Lung (tissue), 12 donors: ENCODE data around the gene COL6A2. TPM values are rescaled to one million over a fixed set of nuclear protein-coding genes. Genes with fewer than 3 reads are reported as not detected.
A peak's percentile ranks its signal among the peaks of the same experiment; 100 is the strongest.

Source experiments
- ATAC-seq: fragments of 200-7000 bp; cut with Tn5 transposase; one replicate; pipeline ENCODE4 v1.9.1; 2020; ENCODE audit warnings: moderate number of reproducible peaks; ENCODE audit not compliant: insufficient read depth, low FRiP score
- DNase-seq, 3 donors: peaks; one replicate each; pipeline ENCODE4 v3.0.0-alpha.2; 2013 to 2017
- H3K27ac ChIP-seq, 2 donors: one replicate each; pipeline ENCODE4 v1.5.1; 2013; ENCODE audit warnings: mild to moderate bottlenecking in 2 of 2, moderate library complexity in 2 of 2, control low read depth in 1 of 2, inconsistent platforms in 1 of 2, low read depth in 1 of 2, low read length in 1 of 2
- H3K27me3 ChIP-seq, 3 donors: one replicate each; pipeline ENCODE4 v1.5.1; 2013; ENCODE audit warnings: low read length in 2 of 3; ENCODE audit not compliant: control insufficient read depth in 3 of 3, insufficient read depth in 3 of 3
- H3K36me3 ChIP-seq, 4 donors: one replicate each; pipeline ENCODE4 v1.5.1; 2013; ENCODE audit warnings: low read length in 4 of 4, mild to moderate bottlenecking in 1 of 4, moderate library complexity in 1 of 4; ENCODE audit not compliant: control insufficient read depth in 4 of 4, insufficient read depth in 4 of 4
- H3K4me1 ChIP-seq, 5 donors: one replicate each; pipeline ENCODE4 v1.5.1; 2013; ENCODE audit warnings: low read length in 5 of 5, mild to moderate bottlenecking in 2 of 5, moderate library complexity in 1 of 5; ENCODE audit not compliant: control insufficient read depth in 5 of 5, insufficient read depth in 5 of 5
- H3K4me3 ChIP-seq: one replicate; pipeline ENCODE4 v1.5.1; 2013; ENCODE audit warnings: mild to moderate bottlenecking, control low read depth, moderate library complexity
- H3K9ac ChIP-seq, 2 donors: one replicate each; pipeline ENCODE4 v1.5.1; 2013; ENCODE audit warnings: low read length in 2 of 2, control low read depth in 1 of 2; ENCODE audit not compliant: insufficient read depth in 1 of 2
- H3K9me3 ChIP-seq, 4 donors: one replicate each; pipeline ENCODE4 v1.5.1; 2013; ENCODE audit warnings: low read length in 3 of 4, mild to moderate bottlenecking in 1 of 4, moderate library complexity in 1 of 4; ENCODE audit not compliant: control insufficient read depth in 4 of 4, insufficient read depth in 3 of 4
- CTCF ChIP-seq: IDR thresholded peaks from 2 replicates; pipeline ENCODE4 v1.5.1; 2012; ENCODE audit warnings: mild to moderate bottlenecking; ENCODE audit errors: control extremely low read depth, extremely low read depth
- WGBS, 2 donors: extraction: QIAGEN DNeasy Blood & Tissue Kit; methylation state at CpG; one replicate each; pipeline ENCODE4 v1.1.7; 2013; 5-methylcytosine and 5-hydroxymethylcytosine counted together
- polyA plus RNA-seq, 2 donors: library from polyadenylated mRNA; stranded (reverse); fragments of 200-250 nt; gene quantifications; one replicate each; pipeline ENCODE4 v1.2.1, GENCODE V29; 2013
- total RNA-seq, 2 donors: library from RNA; depleted of rRNA in 1 of 2; stranded (reverse); fragments of >200 nt in 1 of 2; gene quantifications; one replicate each; pipeline ENCODE4 v1.2.1, GENCODE V29; 2014 to 2021
- donor health status: control.
- donor health status: control.
- donor health status: Bipolar disorder and iron deficiency.
- donor health status: healthy.
- donor health status: DM: yes; HTN: yes; CAD: no.

The COL6A2 gene
- total and polyA plus RNA-seq, 4 donors, result 192 to 466 (median 292) TPM

DNA sequence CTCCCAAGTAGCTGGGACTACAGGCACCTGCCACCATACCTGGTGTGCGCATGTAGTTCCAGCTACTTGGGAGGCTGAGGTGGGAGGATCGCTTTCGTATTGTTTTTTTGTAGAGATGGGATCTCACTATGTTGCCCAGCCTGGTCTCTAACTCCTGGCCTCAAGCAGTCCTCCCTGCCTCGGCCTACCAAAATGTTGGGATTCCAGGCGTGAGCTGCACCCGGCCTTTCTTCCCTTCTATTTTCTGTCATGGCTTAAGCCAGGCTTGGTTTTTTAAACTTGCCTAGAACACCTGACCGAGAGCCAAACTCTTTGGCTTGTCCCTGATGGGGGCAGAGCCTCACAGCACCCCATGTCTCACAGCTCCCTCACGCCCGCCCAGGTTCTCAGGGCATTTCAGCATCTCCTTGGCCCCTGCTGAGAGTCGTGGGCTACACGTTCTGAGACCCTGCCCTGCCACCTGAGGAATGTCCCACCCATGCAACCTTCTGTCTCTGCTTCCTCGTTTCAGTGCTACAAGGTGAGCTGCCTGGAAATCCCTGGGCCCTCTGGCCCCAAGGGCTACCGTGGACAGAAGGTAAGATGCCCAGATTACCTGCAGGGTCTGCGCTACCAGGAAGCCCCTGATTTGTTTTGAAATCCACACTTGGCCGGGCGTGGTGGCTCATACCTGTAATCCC, 15.7 kb downstream of the COL6A2 start:
- no peak overlapping the region for H3K9ac ChIP-seq
- 96% methylated on average over 16 of the region's 16 CpGs for WGBS, 2 donors
- DNase-seq (no peak), ATAC-seq (no peak)
- no peak overlapping the region for H3K27ac ChIP-seq
- H3K9me3 ChIP-seq, result peaks cover 0 to 10% (median 4%) of the 10 kb centered on the region in 4 donors
- H3K4me1 ChIP-seq, result peaks cover 0 to 5% (median 0%) of the 10 kb centered on the region in 5 donors
- no peaks in the 10 kb centered on the region for H3K27me3 ChIP-seq
- TF ChIP-seq CTCF, result no peak
- H3K4me3 ChIP-seq, result no peak overlapping the region
- peaks cover 6 to 49% (median 30%) of the 10 kb centered on the region in 4 donors for H3K36me3 ChIP-seq

DNA sequence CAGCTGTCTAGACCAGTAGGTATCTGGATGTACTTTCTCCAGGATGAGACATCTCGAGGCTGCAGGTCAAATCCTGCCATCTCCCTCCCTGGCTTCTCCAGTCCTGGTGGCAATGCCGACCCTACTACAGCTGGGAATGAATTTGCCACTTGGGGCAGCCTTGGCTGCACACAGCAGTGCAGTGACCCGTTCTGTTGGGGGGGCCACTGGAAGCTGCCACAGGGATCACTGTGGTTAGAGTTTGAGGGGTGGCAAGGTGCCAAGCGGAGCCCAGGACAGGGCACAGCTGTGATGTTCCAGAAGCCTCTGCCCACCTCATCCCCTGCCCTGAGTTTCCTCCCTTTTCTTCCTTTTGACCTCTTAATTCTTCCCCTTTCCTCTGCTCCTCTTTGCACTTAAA, 17.1 kb downstream of the COL6A2 start:
- WGBS, 2 donors, result 85 to 87% methylated on average over 4 of the region's 4 CpGs
- no peak for ATAC-seq
- no peak for TF ChIP-seq CTCF
- Histone ChIP-seq H3K9me3 (peaks cover 0 to 10% (median 4%) of the 10 kb centered on the region in 4 donors), H3K36me3 (peaks cover 6 to 56% (median 36%) of the 10 kb centered on the region in 4 donors), H3K9ac (no peak overlapping the region), H3K4me1 (peaks cover 0 to 3% (median 0%) of the 10 kb centered on the region in 5 donors), H3K27ac (no peak overlapping the region), H3K27me3 (no peaks in the 10 kb centered on the region), H3K4me3 (no peak overlapping the region)
- DNase-seq, result no peak

GRCh38 chr21:46115441-46116188, 17.7 kb downstream of the COL6A2 start:
- Histone ChIP-seq H3K27me3 (no peaks in the 10 kb centered on the region), H3K9me3 (peaks cover 0 to 10% (median 4%) of the 10 kb centered on the region in 4 donors), H3K36me3 (peaks cover 6 to 58% (median 36%) of the 10 kb centered on the region in 4 donors), H3K4me3 (no peak overlapping the region), H3K4me1 (no peaks in the 10 kb centered on the region), H3K27ac (no peak overlapping the region), H3K9ac (no peak overlapping the region)
- ATAC-seq (no peak), DNase-seq (peak in 1 of 3 donors; percentile 8)
- no peak for TF ChIP-seq CTCF
- 94 to 98% methylated on average over 17 of the region's 17 CpGs for WGBS, 2 donors
